Esophagus (tissue), 2 donors: ENCODE measurements around the gene RGS7BP. TPM values are rescaled to one million over a fixed set of nuclear protein-coding genes. Genes with fewer than 3 reads are reported as not detected.

Experiments
- H3K27ac ChIP-seq, 2 donors: one replicate each; pipeline ENCODE4 v1.5.1; 2013; ENCODE audit warnings: low read depth in 2 of 2, mild to moderate bottlenecking in 2 of 2, inconsistent platforms in 1 of 2, low read length in 1 of 2, moderate library complexity in 1 of 2
- H3K27me3 ChIP-seq, 2 donors: one replicate each; pipeline ENCODE4 v1.6.1; 2013; ENCODE audit warnings: low read length in 2 of 2, control low read depth in 1 of 2, mild to moderate bottlenecking in 1 of 2; ENCODE audit not compliant: insufficient read depth in 2 of 2, control insufficient read depth in 1 of 2
- H3K36me3 ChIP-seq, 2 donors: one replicate each; pipeline ENCODE4 v1.6.1; 2013; ENCODE audit warnings: low read length in 1 of 2; ENCODE audit not compliant: control insufficient read depth in 2 of 2, insufficient read depth in 2 of 2
- H3K4me1 ChIP-seq, 2 donors: one replicate each; pipeline ENCODE4 v1.6.1; 2013; ENCODE audit warnings: low read length in 1 of 2; ENCODE audit not compliant: control insufficient read depth in 2 of 2, insufficient read depth in 2 of 2
- H3K4me3 ChIP-seq, 2 donors: one replicate each; pipeline ENCODE4 v1.5.1; 2013; ENCODE audit warnings: low read length in 2 of 2, mild to moderate bottlenecking in 2 of 2, low read depth in 1 of 2, moderate library complexity in 1 of 2
- H3K9me3 ChIP-seq, 2 donors: one replicate each; pipeline ENCODE4 v1.6.1; 2013; ENCODE audit warnings: mild to moderate bottlenecking in 2 of 2, low read depth in 1 of 2, low read length in 1 of 2, moderate library complexity in 1 of 2; ENCODE audit not compliant: control insufficient read depth in 2 of 2, insufficient read depth in 1 of 2
- WGBS, 2 donors: extraction: QIAGEN DNeasy Blood & Tissue Kit; methylation state at CpG; one replicate each; pipeline ENCODE4 v1.1.7; 2013; 5-methylcytosine and 5-hydroxymethylcytosine counted together
- polyA plus RNA-seq, 2 donors: library from polyadenylated mRNA; stranded (reverse); fragments of 200-250 nt; gene quantifications; one replicate each; pipeline ENCODE4 v1.2.3, GENCODE V29; 2013
- donor health status: healthy with polysubstance abuse.
- donor health status: Bipolar disorder and iron deficiency.

The RGS7BP gene
- polyA plus RNA-seq, 2 donors, result 0.02 to 0.12 TPM

DNA sequence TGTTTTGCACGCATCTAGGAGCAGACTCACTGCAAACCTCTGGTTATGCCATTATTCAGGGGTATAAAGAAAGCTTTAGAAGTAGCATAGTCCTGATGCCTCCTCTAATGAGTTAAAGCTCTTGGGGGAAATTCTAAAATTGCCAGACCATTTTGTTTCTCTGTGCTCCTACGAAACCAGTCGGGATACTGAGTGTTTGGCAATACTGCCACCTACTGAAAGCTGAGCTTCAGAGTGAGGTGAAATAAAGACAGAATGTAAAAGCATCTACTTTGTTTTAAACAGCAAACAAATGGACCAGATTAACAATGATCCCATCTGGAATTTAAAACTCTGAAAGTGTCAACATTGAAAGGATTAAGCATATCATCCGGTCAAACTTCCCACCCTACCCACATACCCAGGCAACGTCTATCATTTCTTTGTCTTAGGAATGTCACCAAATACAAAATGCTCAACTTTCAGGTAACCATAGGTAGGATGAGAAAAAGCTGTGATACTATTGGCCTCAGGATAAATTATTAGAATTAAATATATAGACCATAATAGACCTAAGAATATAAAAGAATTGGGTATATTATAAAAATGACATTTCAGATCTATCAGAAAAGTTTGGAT, 106.6 kb downstream of the RGS7BP start:
- Histone ChIP-seq H3K4me3 (no peak overlapping the region), H3K4me1 (no peaks in the 10 kb centered on the region), H3K9me3 (no peaks in the 10 kb centered on the region), H3K36me3 (no peaks in the 10 kb centered on the region), H3K27ac (no peak overlapping the region), H3K27me3 (no peaks in the 10 kb centered on the region)
- WGBS, 2 donors, result 18 to 20% methylated on average over 5 of the region's 5 CpGs

DNA sequence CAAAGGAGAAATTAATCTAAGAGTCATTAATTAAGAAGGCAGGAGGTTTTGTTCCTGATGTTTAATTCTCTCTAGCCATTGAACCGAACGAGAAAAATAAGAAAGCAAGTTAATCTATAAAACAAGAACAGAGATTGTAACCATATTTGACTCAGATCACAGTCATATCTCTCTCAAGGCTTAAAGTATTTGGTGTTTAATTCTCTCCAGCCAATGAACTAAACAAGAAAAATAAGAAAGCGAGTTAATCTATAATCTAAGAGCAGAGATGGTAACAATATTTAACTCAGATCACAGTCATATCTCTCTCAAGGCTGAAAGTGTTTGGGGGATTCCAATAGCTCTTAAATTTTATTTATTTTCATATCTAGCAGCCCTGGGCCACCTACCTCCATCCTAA, 110.1 kb downstream of the RGS7BP start:
- Histone ChIP-seq H3K27ac (no peak overlapping the region), H3K9me3 (no peaks in the 10 kb centered on the region)
- 41 to 65% methylated on average over 3 of the region's 3 CpGs for WGBS, 2 donors

DNA sequence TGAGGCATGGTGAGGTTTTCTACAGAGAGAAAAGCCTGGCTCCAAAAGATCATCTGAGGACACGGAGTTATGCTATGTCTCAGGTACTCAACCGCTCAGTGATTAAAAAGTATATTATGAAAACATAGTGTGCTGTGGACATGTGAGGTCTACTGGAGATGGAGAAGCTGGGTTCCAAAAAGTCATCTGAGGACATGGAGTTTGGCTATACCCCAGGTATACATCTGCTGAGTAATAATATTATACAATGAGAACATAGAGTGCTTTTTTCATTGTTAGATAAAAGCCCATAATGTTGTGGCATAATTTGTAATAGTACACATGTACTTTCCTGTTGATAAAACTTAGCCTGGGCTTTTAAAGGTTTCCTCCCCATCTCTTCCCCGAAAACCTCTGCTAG, 113.8 kb downstream of the RGS7BP start:
- H3K4me1 ChIP-seq, result no peaks in the 10 kb centered on the region
- H3K27ac ChIP-seq, result no peak overlapping the region
- 88 to 92% methylated on average over 3 of the region's 3 CpGs for WGBS, 2 donors
- no peaks in the 10 kb centered on the region for H3K27me3 ChIP-seq
- no peak overlapping the region for H3K4me3 ChIP-seq
- no peaks in the 10 kb centered on the region for H3K9me3 ChIP-seq
- no peaks in the 10 kb centered on the region for H3K36me3 ChIP-seq

More for the DNA sequence above, 110.1 kb downstream of the RGS7BP start:
- no peaks in the 10 kb centered on the region for H3K36me3 ChIP-seq
- H3K4me1 ChIP-seq, result no peaks in the 10 kb centered on the region
- no peak overlapping the region for H3K4me3 ChIP-seq
- H3K27me3 ChIP-seq, result no peaks in the 10 kb centered on the region

DNA sequence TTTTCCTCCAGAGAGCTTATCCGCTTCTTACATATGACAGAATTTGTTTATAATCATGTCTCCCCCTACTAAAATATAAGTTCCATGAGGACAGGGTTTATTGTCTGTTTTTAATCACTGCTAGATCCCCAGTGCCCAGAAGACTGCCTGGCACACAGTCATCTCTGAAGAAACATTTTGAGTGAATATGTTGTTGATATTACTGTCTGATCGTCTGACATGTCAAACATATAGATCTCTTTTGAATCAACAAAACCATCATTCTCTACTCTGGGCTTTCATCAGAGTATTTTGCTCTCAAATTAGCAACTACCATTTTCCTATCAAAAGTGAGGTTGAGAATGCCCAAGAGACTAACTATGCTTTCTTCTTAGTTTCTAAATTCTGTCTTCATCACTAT, 117.2 kb downstream of the RGS7BP start:
- no peaks in the 10 kb centered on the region for H3K9me3 ChIP-seq
- H3K27ac ChIP-seq, result no peak overlapping the region
- no peaks in the 10 kb centered on the region for H3K36me3 ChIP-seq
- 68 to 81% methylated on average over 2 of the region's 2 CpGs for WGBS, 2 donors
- H3K4me1 ChIP-seq, result no peaks in the 10 kb centered on the region
- no peak overlapping the region for H3K4me3 ChIP-seq
- H3K27me3 ChIP-seq, result no peaks in the 10 kb centered on the region

DNA sequence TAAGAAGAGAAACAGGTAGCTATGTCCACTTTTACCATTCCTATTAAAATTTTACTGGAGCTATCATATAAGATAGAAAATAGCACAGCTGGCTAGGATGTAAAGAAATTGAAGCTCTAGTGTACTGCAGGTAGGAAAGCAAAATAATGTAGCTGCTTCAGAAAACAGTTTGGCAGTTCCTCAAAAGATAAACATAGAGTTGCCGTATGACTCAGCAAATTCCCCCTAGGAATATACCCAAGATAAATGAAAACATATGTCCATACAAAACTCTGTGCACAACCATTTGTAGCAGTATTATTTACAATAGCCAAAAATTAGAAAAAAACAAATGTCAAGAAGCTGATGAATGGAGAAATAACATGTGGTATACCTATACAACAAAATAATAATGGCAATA, 119.9 kb downstream of the RGS7BP start:
- WGBS, 2 donors, result 45 to 59% methylated on average over 1 of the region's 1 CpG
- Histone ChIP-seq H3K36me3 (no peaks in the 10 kb centered on the region), H3K4me1 (no peaks in the 10 kb centered on the region), H3K27ac (no peak overlapping the region), H3K4me3 (no peak overlapping the region), H3K9me3 (no peaks in the 10 kb centered on the region), H3K27me3 (no peaks in the 10 kb centered on the region)

DNA sequence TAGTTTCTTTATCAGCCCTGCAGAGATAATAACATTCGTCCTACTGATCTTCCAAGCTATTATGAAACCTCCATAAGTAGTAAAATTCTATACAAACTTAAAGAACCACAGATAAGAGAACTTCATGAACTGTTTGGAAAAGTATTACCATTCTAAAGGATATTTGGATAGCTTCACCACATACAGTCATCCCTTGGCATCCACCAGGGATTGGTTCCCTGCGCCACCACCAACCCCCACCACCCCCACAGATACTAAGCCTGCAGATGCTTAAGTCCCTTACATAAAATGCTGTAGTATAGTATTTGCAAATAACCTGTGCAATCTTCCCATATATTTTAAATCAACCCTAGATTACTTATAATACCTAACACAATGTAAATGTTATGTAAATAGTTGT, 123.1 kb downstream of the RGS7BP start:
- Histone ChIP-seq H3K9me3 (no peaks in the 10 kb centered on the region), H3K36me3 (no peaks in the 10 kb centered on the region), H3K27me3 (no peaks in the 10 kb centered on the region), H3K4me3 (no peak overlapping the region), H3K4me1 (no peaks in the 10 kb centered on the region), H3K27ac (no peak overlapping the region)
- WGBS, 2 donors, result 79 to 83% methylated on average over 2 of the region's 2 CpGs

DNA sequence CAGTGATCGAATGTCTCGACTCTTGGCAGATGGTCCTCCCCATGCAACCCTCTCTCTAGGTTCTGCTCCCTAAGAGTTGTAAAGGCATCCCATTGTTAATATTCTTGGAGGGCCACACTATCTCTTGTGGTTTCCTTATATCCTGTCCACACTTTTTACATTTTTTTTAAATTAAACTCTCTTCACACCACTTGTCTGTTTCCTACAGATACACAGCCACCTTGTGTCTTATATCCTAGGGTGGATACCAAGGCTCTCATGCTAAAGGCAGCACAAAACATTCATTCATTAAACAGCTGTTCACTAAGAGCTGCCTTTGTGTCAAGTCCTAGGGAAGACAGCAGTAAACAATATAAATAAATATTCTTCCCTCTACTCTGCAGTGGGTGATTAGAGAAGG, 124.0 kb downstream of the RGS7BP start:
- H3K4me1 ChIP-seq, result no peaks in the 10 kb centered on the region
- no peak overlapping the region for H3K27ac ChIP-seq
- H3K9me3 ChIP-seq, result no peaks in the 10 kb centered on the region
- no peak overlapping the region for H3K4me3 ChIP-seq
- 85 to 88% methylated on average over 2 of the region's 2 CpGs for WGBS, 2 donors
- no peaks in the 10 kb centered on the region for H3K27me3 ChIP-seq
- H3K36me3 ChIP-seq, result no peaks in the 10 kb centered on the region

DNA sequence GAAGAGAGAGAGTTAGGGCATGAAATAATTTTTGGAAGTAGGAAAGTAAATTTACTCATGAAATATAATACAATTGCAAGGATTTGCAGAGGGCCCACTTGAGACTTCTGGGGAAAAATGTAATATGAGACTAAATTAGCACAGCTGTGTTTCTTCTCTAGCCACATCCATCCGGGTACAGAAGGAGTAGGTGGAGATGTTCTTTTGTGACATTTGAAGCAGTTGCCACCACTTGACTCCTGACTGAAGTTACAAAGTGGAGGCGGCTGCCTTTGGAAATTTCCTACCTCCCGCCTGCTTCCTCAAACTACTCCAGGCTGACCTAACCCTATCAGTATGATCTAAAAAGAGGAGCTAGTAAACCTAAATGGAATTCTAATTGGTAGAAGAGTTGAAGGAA, 126.4 kb downstream of the RGS7BP start:
- 42 to 47% methylated on average over 3 of the region's 3 CpGs for whole genome bisulfite sequencing, 2 donors
- no peaks in the 10 kb centered on the region for H3K4me1 ChIP-seq

DNA sequence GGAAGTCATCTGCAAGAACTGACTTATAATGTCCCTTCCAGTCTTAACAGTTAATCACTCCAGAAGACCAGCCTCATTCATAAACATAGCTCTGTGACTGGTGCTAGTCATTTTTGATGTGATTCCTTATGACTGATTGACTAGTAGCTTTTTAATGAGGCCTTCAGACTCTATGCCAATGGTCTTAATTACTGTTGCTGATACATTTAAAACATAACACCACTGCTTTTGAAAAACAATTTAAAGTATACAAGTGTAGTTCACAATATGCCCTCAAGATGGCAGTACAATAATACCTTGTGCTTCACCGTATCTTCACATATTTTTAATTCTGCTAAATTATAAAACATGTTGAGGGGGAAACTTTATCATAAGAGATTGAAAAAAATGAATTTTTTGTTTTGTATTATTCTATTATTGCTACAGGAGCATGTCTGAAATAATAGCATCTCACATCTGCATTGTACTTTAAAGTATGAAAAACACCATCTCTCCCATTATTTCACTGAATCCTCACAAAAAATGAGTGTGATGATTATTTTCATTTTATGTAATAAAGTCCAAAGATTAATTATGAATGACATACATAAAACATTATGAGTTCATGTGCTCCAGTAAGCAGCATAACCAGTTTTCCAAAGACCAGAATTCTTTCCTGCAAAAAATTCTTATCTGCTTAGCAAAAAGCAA, 129.3 kb downstream of the RGS7BP start:
- Histone ChIP-seq H3K4me3 (no peak overlapping the region), H3K27me3 (no peaks in the 10 kb centered on the region), H3K4me1 (no peaks in the 10 kb centered on the region), H3K27ac (no peak overlapping the region), H3K36me3 (no peaks in the 10 kb centered on the region), H3K9me3 (no peaks in the 10 kb centered on the region)
- WGBS, 2 donors, result 2 to 3% methylated on average over 1 of the region's 1 CpG

More for the DNA sequence above, 126.4 kb downstream of the RGS7BP start:
- Histone ChIP-seq H3K4me3 (no peak overlapping the region), H3K9me3 (no peaks in the 10 kb centered on the region), H3K36me3 (no peaks in the 10 kb centered on the region), H3K27ac (no peak overlapping the region), H3K27me3 (no peaks in the 10 kb centered on the region)

DNA sequence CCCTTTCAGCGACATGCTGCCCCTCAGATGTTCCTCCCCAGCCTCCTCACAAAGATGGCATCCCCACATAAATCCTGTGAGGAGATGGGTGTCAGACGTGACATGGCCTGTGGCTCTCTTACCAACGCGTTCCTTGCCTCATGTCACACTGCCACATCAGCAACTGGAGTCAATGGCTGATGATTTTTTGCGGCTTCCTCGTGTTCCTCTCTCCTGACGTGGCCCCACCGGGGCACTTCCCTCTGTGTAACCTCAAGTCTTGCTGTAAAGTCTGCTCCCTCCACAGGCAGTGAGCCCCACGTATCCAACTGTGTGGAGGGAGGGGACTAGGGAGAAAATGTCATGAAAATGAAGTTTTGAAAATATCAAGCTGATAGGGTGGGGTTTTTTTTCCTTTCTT, 131.3 kb downstream of the RGS7BP start:
- no peak overlapping the region for H3K27ac ChIP-seq
- H3K4me3 ChIP-seq, result no peak overlapping the region
- no peaks in the 10 kb centered on the region for H3K4me1 ChIP-seq
- H3K9me3 ChIP-seq, result no peaks in the 10 kb centered on the region
- 54 to 58% methylated on average over 9 of the region's 9 CpGs for WGBS, 2 donors
- no peaks in the 10 kb centered on the region for H3K27me3 ChIP-seq
- no peaks in the 10 kb centered on the region for H3K36me3 ChIP-seq
